GM13976 (cell line): ENCODE measurements around the gene MCTP1.

Experiments used
- DNase-seq: peaks from one replicate; pipeline ENCODE4 v3.0.0; 2012; ENCODE audit warnings: low spot score
- in situ Hi-C: fragments of 300-500 bp; cut with MboI; formaldehyde crosslinking; loops from one replicate; pipeline ENCODE4 v1.12.0; 2022; ENCODE audit warnings: low sequenced_read_pairs, mixed read lengths, inconsistent platforms; ENCODE audit not compliant: unreplicated experiment
- TF ChIP-seq, protein P1 (sequence below): IDR thresholded peaks from 2 replicates; pipeline ENCODE4 v1.5.1; 2012; ENCODE audit warnings: borderline replicate concordance, mild to moderate bottlenecking; ENCODE audit not compliant: insufficient read depth; ENCODE audit errors: extremely low read depth, missing control alignments, control extremely low read depth

The MCTP1 gene

GRCh38 chr5:94893412-94894135 lies 391.3 kb downstream of the MCTP1 start:
- TF ChIP-seq, protein P1, sequence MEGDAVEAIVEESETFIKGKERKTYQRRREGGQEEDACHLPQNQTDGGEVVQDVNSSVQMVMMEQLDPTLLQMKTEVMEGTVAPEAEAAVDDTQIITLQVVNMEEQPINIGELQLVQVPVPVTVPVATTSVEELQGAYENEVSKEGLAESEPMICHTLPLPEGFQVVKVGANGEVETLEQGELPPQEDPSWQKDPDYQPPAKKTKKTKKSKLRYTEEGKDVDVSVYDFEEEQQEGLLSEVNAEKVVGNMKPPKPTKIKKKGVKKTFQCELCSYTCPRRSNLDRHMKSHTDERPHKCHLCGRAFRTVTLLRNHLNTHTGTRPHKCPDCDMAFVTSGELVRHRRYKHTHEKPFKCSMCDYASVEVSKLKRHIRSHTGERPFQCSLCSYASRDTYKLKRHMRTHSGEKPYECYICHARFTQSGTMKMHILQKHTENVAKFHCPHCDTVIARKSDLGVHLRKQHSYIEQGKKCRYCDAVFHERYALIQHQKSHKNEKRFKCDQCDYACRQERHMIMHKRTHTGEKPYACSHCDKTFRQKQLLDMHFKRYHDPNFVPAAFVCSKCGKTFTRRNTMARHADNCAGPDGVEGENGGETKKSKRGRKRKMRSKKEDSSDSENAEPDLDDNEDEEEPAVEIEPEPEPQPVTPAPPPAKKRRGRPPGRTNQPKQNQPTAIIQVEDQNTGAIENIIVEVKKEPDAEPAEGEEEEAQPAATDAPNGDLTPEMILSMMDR = no peak
- DNase-seq = no peak
- in situ Hi-C loops = no loop called here

DNA sequence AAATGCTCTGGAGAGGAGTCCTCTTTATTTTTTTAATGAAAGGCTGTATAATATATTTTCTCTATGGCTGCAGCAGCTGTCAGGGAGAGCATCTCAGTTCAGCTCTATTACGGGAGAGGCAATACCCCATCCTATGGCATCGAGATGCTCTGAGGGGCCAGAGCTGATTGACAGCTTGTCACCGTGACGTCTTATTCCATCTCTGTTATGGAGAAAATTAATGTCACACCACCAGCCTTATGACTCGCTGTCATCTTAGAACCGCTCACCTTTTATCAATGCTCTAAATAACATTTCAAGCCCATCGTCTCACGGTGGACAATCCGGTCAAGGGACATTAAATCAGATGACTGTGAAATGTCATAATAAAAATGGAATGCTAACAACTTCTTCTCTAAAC lies 392.9 kb downstream of the MCTP1 start:
- in situ Hi-C loops = no loop called here
- TF ChIP-seq, protein P1 = no peak

DNA sequence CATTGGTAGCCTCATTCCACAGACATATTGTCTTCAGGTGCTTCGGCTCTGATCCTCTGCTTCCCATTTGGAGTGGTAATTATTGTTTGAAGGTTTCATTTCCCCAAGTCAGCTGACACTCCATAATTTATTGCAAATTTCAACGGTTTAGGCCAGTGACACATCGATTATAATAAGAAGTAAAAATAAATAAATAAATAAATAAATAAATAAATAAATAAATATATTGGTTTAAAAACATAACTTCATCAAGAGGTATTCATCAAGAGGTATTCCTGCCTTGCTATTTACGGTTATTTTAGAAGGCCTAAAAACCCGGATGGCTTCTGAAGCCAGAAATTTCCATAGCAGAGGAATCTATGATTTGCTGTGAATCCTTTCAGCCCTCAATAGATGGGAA lies 393.3 kb downstream of the MCTP1 start:
- TF ChIP-seq, protein P1 = no peak
- in situ Hi-C loops = no loop called here
- DNase-seq = no peak

More for the DNA sequence above, 392.9 kb downstream of the MCTP1 start:
- no peak for DNase-seq

DNA sequence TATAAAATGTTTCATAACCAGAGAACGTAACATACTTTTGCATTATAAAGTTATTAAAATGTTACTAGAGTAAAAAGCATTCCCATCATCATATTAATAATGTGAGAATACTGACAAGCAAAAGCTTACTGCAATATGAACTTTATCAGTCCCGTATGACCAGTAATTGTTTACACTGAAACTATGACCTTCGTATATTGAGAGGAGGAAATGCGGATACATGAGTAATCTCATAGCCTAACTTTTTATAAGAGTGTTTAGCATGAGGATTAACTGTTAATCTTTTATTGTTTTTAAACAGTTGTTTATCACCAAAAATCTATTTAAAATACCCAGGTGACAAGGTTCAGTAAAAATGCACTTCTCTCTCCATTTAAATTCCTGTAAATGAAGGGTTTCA lies 394.0 kb downstream of the MCTP1 start:
- no peak for DNase-seq
- in situ Hi-C loops = no loop called here
- TF ChIP-seq, protein P1 = no peak

- TF ChIP-seq, protein P1 = no peak
- no peak for DNase-seq
- in situ Hi-C loops = no loop called here
Measured at GRCh38 chr5:94888674-94889073, 396.2 kb downstream of the MCTP1 start.

GRCh38 chr5:94885931-94886330 lies 399.0 kb downstream of the MCTP1 start:
- in situ Hi-C loops = no loop called here
- TF ChIP-seq, protein P1 = no peak
- DNase-seq = no peak

DNA sequence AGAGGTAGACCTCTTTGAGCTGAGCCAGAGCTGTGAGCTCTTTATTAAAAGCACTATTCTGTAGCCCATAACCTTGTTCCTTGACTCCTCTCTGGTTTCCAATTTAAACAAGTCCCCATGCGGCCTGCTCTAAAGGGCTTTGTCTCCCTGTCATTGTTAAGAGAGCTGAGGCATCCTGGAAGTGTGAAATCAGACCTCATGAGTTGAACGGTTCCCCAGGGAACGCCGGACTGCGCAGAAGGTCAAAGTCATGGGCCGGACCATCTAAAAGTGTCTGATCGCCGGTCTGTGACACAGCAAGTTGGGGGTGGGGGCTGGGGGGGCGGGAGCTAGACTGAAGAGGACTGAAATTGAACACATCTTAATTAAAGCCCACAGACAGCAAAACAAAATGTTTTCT lies 400.6 kb downstream of the MCTP1 start:
- in situ Hi-C loops = no loop called here
- no peak for DNase-seq

More for the DNA sequence above, 400.6 kb downstream of the MCTP1 start:
- TF ChIP-seq, protein P1 = no peak
